GM18508 (cell line): ENCODE results near the gene MYADM.

Experiments
- ATAC-seq: cut with Tn5 transposase; IDR thresholded peaks from one replicate; pipeline ENCODE4 v1.9.1; 2021; ENCODE audit warnings: moderate number of reproducible peaks; ENCODE audit not compliant: insufficient read depth, unreplicated experiment

MYADM gene

DNA sequence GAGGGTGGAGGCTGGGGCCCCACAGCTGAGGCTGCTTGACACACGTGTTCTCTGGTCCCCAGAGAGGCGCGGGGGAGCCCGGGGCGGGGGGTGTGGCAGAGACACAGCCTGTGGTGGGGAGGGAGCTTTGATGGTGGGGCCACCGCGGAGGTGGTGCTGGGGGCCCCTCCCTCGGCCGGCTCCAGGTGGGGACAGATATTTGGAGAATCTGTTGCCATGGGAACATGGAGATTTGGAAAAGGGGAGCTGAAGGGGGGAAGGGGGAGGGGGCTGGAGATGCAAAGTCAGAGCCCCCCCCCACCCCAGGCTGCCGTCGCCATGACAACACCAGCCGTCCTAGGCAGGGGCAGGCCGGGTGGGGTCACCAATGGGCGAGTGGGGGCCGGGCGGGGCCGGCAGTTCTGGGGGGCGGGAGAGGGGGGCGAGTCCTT is 15.6 kb downstream of the MYADM start:
- no peak for ATAC-seq

- no peak for ATAC-seq
Observed at GRCh38 chr19:53883741-53884140, 16.1 kb downstream of the MYADM start.

GRCh38 chr19:53884256-53884655 is 16.6 kb downstream of the MYADM start:
- no peak for ATAC-seq

DNA sequence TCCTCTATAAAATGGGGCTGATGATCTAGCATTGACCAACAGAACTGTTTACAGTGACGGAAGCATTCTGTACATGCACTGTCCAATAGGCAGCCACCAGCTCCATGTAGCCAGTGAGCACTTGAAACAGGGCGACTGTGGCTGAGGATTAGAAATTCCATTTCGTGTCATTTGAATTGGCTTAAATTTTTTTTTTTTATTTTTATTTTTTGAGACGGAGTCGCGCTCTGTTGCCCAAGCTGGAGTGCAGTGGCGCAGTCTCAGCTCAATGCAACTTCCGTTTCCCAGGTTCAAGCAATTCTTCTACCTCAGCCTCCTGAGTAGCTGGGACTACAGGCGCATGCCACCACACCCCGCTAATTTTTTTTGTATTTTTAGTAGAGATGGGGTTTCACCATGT is 17.4 kb downstream of the MYADM start:
- no peak for ATAC-seq

- ATAC-seq = no peak
Observed at GRCh38 chr19:53892301-53892980, 24.8 kb downstream of the MYADM start.

- no peak for ATAC-seq
Observed at GRCh38 chr19:53892981-53893325, 25.3 kb downstream of the MYADM start.

- ATAC-seq = no peak
Observed at GRCh38 chr19:53894707-53895106, 27.0 kb downstream of the MYADM start.

GRCh38 chr19:53896682-53897081 is 29.0 kb downstream of the MYADM start:
- ATAC-seq = no peak

- no peak for ATAC-seq
Observed at GRCh38 chr19:53897459-53897858, 29.8 kb downstream of the MYADM start.

GRCh38 chr19:53898166-53898565 is 30.5 kb downstream of the MYADM start:
- no peak for ATAC-seq

DNA sequence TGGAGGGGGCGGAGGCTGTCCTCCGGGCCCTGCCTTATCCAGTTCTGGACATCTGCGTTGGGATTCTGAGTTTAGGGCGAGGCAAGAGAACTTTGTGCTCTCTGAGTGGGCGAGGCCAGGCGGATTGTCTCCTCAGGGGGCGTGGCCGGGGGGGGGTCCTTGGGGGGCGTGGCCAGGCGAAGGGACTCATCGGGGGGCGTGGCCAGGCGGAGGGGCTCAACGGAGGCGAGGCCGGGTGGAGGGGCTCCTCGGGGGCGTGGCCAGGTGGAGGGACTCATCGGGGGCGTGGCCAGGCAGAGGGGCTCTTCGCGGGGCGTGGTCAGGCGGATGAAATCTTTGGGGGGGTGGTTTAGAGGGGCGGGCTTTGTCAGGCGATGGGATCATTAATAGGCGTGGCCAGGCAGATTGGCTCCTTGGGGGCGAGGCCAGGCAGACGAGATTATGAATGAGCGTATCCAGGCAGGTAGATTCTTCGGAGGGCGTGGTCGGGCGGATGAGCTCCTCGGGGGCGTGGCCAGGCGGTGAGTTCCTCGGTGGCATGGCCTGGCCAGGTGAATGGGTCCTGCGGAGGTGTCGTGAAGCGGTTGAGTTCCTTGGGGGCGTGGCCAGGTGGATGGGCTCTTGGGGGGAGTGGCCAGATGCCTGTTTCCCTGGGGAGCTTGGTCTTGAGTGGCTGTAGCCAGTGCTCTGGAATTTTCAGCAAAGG is 31.1 kb downstream of the MYADM start:
- no peak for ATAC-seq

- no peak for ATAC-seq
Observed at GRCh38 chr19:53900191-53900860, 32.6 kb downstream of the MYADM start.

- no peak for ATAC-seq
Observed at GRCh38 chr19:53903055-53903680, 35.5 kb downstream of the MYADM start.

- ATAC-seq = no peak
Observed at GRCh38 chr19:53904909-53905308, 37.2 kb downstream of the MYADM start.

- no peak for ATAC-seq
Observed at GRCh38 chr19:53905787-53906186, 38.1 kb downstream of the MYADM start.

DNA sequence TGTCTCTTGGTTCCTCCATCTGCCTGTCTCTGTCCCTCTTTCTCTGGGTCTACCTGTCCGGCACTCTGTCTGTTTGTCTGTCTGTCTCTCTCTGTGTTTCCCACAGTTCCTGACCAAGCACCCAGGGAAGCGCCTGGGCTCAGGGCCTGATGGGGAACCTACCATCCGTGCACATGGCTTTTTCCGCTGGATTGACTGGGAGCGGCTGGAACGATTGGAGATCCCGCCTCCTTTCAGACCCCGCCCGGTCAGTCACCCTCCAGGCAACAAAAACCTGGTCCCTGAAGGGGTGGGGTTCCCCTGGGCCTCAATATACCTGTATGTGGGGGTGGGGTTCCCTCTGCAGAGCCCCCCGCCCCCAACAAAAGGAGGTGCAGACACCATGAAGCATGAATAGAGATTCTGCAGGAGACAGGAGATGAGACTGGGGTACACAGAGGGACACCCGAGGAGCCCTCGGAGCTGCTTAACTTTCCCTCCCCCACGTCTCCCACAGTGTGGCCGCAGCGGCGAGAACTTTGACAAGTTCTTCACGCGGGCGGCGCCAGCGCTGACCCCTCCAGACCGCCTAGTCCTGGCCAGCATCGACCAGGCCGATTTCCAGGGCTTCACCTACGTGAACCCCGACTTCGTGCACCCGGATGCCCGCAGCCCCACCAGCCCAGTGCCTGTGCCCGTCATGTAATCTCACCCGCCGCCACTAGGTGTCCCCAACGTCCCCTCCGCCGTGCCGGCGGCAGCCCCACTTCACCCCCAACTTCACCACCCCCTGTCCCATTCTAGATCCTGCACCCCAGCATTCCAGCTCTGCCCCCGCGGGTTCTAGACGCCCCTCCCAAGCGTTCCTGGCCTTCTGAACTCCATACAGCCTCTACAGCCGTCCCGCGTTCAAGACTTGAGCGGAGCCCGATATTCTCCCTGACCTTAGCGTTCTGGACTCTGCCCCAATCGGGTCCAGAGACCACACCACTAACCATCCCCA is 38.8 kb downstream of the MYADM start:
- no peak for ATAC-seq

DNA sequence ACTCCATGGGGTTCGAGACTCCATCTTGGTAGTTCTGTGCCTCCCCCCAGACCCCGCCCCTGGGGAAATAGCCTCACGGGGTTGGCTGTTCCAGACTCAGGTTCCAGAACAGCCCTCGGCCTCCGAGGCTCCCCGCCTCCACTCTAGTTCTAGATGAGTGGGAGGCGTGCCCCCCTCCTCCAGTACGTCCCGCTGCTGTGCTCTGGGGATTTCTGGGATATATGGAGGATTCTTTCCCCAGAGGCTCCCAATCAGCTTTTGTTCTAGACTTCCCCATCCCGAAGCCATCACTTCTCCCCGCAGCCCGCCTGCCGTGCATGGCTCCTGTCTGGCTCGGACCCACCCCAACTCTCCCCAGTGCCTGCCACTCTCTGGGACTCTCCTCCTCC is 39.5 kb downstream of the MYADM start:
- no peak for ATAC-seq

DNA sequence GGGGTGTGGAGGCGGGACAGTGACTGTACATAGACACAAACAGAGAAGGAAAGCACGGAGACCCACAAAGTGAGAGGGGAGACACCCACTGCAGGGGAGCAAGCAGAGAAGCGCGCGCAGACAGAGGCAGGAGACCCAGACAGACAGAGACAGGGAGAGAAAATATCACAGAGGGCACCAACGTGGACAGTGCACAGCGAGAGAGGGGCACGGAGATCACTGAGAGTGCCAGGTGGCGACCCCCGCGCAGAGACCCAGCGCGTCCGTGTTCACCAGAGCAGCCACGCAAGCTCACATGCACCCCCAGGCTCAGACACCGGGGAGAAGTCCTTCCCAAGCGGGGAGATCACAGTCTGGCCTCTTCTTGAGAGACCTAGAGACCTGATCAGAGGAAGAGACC is 40.0 kb downstream of the MYADM start:
- ATAC-seq = no peak

- ATAC-seq = no peak
Observed at GRCh38 chr19:53908106-53908934, 40.6 kb downstream of the MYADM start.
